Gastroesophageal sphincter (tissue), 3 donors: ENCODE results near the gene KCNMA1.
"Not testable (repeated sequence)": the region's sequence is repeated elsewhere in the genome, so short reads cannot be mapped to it uniquely, and the experiment has no call there.

Experiments
- CTCF ChIP-seq, 4 experiments: fragments of 200-600 bp in 2 of 4; fragments of 450-650 bp in 2 of 4; sonication (generic) in 1 of 4; IDR thresholded peaks; one replicate each; pipeline ENCODE4 v1.5.1; 2017 to 2019; ENCODE audit warnings: antibody characterized with exemption in 4 of 4, mild to moderate bottlenecking in 2 of 4, moderate library complexity in 2 of 4
- POLR2A ChIP-seq, 2 donors: fragments of 450-650 bp; IDR thresholded peaks; one replicate each; pipeline ENCODE4 v1.6.1; 2017; ENCODE audit warnings: antibody characterized with exemption in 2 of 2, mild to moderate bottlenecking in 2 of 2, moderate library complexity in 1 of 2
- POLR2AphosphoS5 ChIP-seq: sonication (generic); formaldehyde crosslinking; IDR thresholded peaks from one replicate; pipeline ENCODE4 v1.6.1; 2017; ENCODE audit warnings: antibody characterized with exemption

DNA sequence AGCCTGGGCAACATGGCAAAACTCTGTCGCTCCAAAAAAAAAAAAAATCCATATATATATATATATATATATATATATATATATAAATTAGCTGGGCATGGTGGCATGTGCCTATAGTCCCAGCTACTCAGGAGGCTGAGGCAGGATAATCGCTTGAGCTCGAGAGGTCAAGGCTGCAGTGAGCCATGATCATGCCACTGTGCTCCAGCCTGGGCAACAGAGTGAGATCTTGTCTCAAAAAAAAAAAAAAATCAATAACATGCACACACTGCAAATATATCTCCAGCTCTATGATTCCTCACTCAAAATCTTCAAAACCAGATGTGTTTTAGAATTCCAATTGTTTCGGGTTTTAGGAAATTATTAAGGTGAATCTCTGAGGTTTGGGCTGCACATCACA, 65.1 kb downstream of the KCNMA1 start:
- not testable (repeated sequence) for TF ChIP-seq CTCF (IDR thresholded peaks at IDR 0.05); POLR2AphosphoS5; POLR2A (IDR thresholded peaks at IDR 0.05)
